ENCODE results near the gene EFEMP1.

EFEMP1 gene

GRCh38 chr2:55898386-55899040 lies 25.1 kb downstream of the EFEMP1 start:
- Histone ChIP-seq H4K91ac (ENCODE audit: low read depth, low read length, poor library complexity) (no peak overlapping the region), H3K14ac (ENCODE audit: low read length) (no peak overlapping the region), H2BK15ac (ENCODE audit: low read length) (no peak overlapping the region), H4K8ac (ENCODE audit: low read depth, low read length) (no peak overlapping the region), H3K4me3 (ENCODE audit: low read length in 2 of 2) (no peak overlapping the region), H3K79me1 (ENCODE audit: low read depth, low read length) (no peaks in the 10 kb centered on the region), H3K9me3 (replicated peaks in 1 of 2; ENCODE audit: control insufficient read depth in 2 of 2, insufficient read depth in 1 of 2, low read depth in 1 of 2, low read length in 2 of 2) (no peaks in the 10 kb centered on the region), H2AFZ (ENCODE audit: low read length) (no peak overlapping the region), H3K18ac (ENCODE audit: low read length) (no peak overlapping the region), H3K23ac (ENCODE audit: low read depth, low read length, poor library complexity) (no peak overlapping the region), H3K36me3 (replicated peaks in 1 of 2; ENCODE audit: control insufficient read depth in 2 of 2, insufficient read depth in 2 of 2, low read length in 2 of 2) (no peaks in the 10 kb centered on the region), H3K4ac (ENCODE audit: low read length) (no peak overlapping the region), H3K4me2 (ENCODE audit: insufficient read depth, low read length, poor library complexity, severe bottlenecking) (no peak overlapping the region), H2BK5ac (ENCODE audit: low read length) (no peak overlapping the region), H3K4me1 (ENCODE audit: control insufficient read depth in 2 of 2, insufficient read depth in 1 of 2, low read depth in 1 of 2, low read length in 2 of 2) (no peaks in the 10 kb centered on the region), H3K27me3 (ENCODE audit: control insufficient read depth in 3 of 3, insufficient read depth in 3 of 3, low read depth in 1 of 3, low read length in 3 of 3) (no peaks in the 10 kb centered on the region), H3K27ac (replicated peaks; ENCODE audit: low read length) (no peak overlapping the region), H2AK5ac (ENCODE audit: low read depth, low read length) (no peak overlapping the region), H2BK12ac (ENCODE audit: low read length) (no peak overlapping the region), H2BK120ac (ENCODE audit: low read depth, low read length) (no peak overlapping the region), H3K9ac (ENCODE audit: low read depth, low read length, poor library complexity) (no peak overlapping the region)
- WGBS, 2 donors (ENCODE audit: extremely low coverage in 2 of 2, insufficient read length in 2 of 2, insufficient replicate concordance in 1 of 2) = no CpG with 5 or more reads among the region's 5 CpGs
- DNase-seq (ENCODE audit: low spot score) = no peak

- Histone ChIP-seq H2BK5ac (ENCODE audit: low read length) (no peak overlapping the region), H2AK5ac (ENCODE audit: low read depth, low read length) (no peak overlapping the region)
These were observed 26.9 kb downstream of the EFEMP1 start for GRCh38 chr2:55896633-55897032.

GRCh38 chr2:55894720-55895119 lies 28.9 kb downstream of the EFEMP1 start:
- Histone ChIP-seq H4K8ac (ENCODE audit: low read depth, low read length) (no peak overlapping the region), H2AK5ac (ENCODE audit: low read depth, low read length) (no peak overlapping the region), H4K91ac (ENCODE audit: low read depth, low read length, poor library complexity) (no peak overlapping the region), H3K36me3 (replicated peaks in 1 of 2; ENCODE audit: control insufficient read depth in 2 of 2, insufficient read depth in 2 of 2, low read length in 2 of 2) (no peaks in the 10 kb centered on the region), H2BK15ac (ENCODE audit: low read length) (no peak overlapping the region), H3K27ac (replicated peaks; ENCODE audit: low read length) (no peak overlapping the region), H2BK12ac (ENCODE audit: low read length) (no peak overlapping the region), H2BK120ac (ENCODE audit: low read depth, low read length) (no peak overlapping the region), H3K4ac (ENCODE audit: low read length) (no peak overlapping the region), H3K9ac (ENCODE audit: low read depth, low read length, poor library complexity) (no peak overlapping the region), H3K14ac (ENCODE audit: low read length) (no peak overlapping the region), H3K9me3 (replicated peaks in 1 of 2; ENCODE audit: control insufficient read depth in 2 of 2, insufficient read depth in 1 of 2, low read depth in 1 of 2, low read length in 2 of 2) (no peaks in the 10 kb centered on the region), H3K79me1 (ENCODE audit: low read depth, low read length) (no peaks in the 10 kb centered on the region), H3K23ac (ENCODE audit: low read depth, low read length, poor library complexity) (no peak overlapping the region), H2BK5ac (ENCODE audit: low read length) (no peak overlapping the region), H3K4me2 (ENCODE audit: insufficient read depth, low read length, poor library complexity, severe bottlenecking) (no peak overlapping the region), H2AFZ (ENCODE audit: low read length) (no peak overlapping the region), H3K18ac (ENCODE audit: low read length) (no peak overlapping the region), H3K4me1 (ENCODE audit: control insufficient read depth in 2 of 2, insufficient read depth in 1 of 2, low read depth in 1 of 2, low read length in 2 of 2) (no peaks in the 10 kb centered on the region), H3K4me3 (ENCODE audit: low read length in 2 of 2) (no peak overlapping the region), H3K27me3 (ENCODE audit: control insufficient read depth in 3 of 3, insufficient read depth in 3 of 3, low read depth in 1 of 3, low read length in 3 of 3) (no peaks in the 10 kb centered on the region)
- no CpG with 5 or more reads among the region's 2 CpGs for WGBS, 2 donors (ENCODE audit: extremely low coverage in 2 of 2, insufficient read length in 2 of 2, insufficient replicate concordance in 1 of 2)
- no peak for DNase-seq (ENCODE audit: low spot score)

More at GRCh38 chr2:55896633-55897032, 26.9 kb downstream of the EFEMP1 start:
- Histone ChIP-seq H4K8ac (ENCODE audit: low read depth, low read length) (no peak overlapping the region), H3K79me1 (ENCODE audit: low read depth, low read length) (no peaks in the 10 kb centered on the region), H3K23ac (ENCODE audit: low read depth, low read length, poor library complexity) (no peak overlapping the region), H3K36me3 (replicated peaks in 1 of 2; ENCODE audit: control insufficient read depth in 2 of 2, insufficient read depth in 2 of 2, low read length in 2 of 2) (no peaks in the 10 kb centered on the region), H2BK15ac (ENCODE audit: low read length) (no peak overlapping the region), H4K91ac (ENCODE audit: low read depth, low read length, poor library complexity) (no peak overlapping the region), H3K4me3 (ENCODE audit: low read length in 2 of 2) (no peak overlapping the region), H3K4me1 (ENCODE audit: control insufficient read depth in 2 of 2, insufficient read depth in 1 of 2, low read depth in 1 of 2, low read length in 2 of 2) (no peaks in the 10 kb centered on the region), H2BK120ac (ENCODE audit: low read depth, low read length) (no peak overlapping the region), H3K14ac (ENCODE audit: low read length) (no peak overlapping the region), H3K4ac (ENCODE audit: low read length) (no peak overlapping the region), H2AFZ (ENCODE audit: low read length) (no peak overlapping the region), H3K9ac (ENCODE audit: low read depth, low read length, poor library complexity) (no peak overlapping the region), H3K27me3 (ENCODE audit: control insufficient read depth in 3 of 3, insufficient read depth in 3 of 3, low read depth in 1 of 3, low read length in 3 of 3) (no peaks in the 10 kb centered on the region), H3K4me2 (ENCODE audit: insufficient read depth, low read length, poor library complexity, severe bottlenecking) (no peak overlapping the region), H3K9me3 (replicated peaks in 1 of 2; ENCODE audit: control insufficient read depth in 2 of 2, insufficient read depth in 1 of 2, low read depth in 1 of 2, low read length in 2 of 2) (no peaks in the 10 kb centered on the region), H3K18ac (ENCODE audit: low read length) (no peak overlapping the region), H3K27ac (replicated peaks; ENCODE audit: low read length) (no peak overlapping the region), H2BK12ac (ENCODE audit: low read length) (no peak overlapping the region)
- no peak for DNase-seq (ENCODE audit: low spot score)

GRCh38 chr2:55891671-55892094 lies 31.9 kb downstream of the EFEMP1 start:
- Histone ChIP-seq H3K9me3 (replicated peaks in 1 of 2; ENCODE audit: control insufficient read depth in 2 of 2, insufficient read depth in 1 of 2, low read depth in 1 of 2, low read length in 2 of 2) (no peaks in the 10 kb centered on the region), H3K14ac (ENCODE audit: low read length) (no peak overlapping the region), H3K9ac (ENCODE audit: low read depth, low read length, poor library complexity) (no peak overlapping the region), H4K8ac (ENCODE audit: low read depth, low read length) (no peak overlapping the region), H2BK12ac (ENCODE audit: low read length) (no peak overlapping the region), H3K79me1 (ENCODE audit: low read depth, low read length) (no peaks in the 10 kb centered on the region), H3K27me3 (ENCODE audit: control insufficient read depth in 3 of 3, insufficient read depth in 3 of 3, low read depth in 1 of 3, low read length in 3 of 3) (no peaks in the 10 kb centered on the region), H3K4me2 (ENCODE audit: insufficient read depth, low read length, poor library complexity, severe bottlenecking) (no peak overlapping the region), H3K27ac (replicated peaks; ENCODE audit: low read length) (no peak overlapping the region), H3K4me3 (ENCODE audit: low read length in 2 of 2) (no peak overlapping the region), H3K23ac (ENCODE audit: low read depth, low read length, poor library complexity) (no peak overlapping the region), H2AK5ac (ENCODE audit: low read depth, low read length) (no peak overlapping the region), H3K18ac (ENCODE audit: low read length) (no peak overlapping the region), H2BK15ac (ENCODE audit: low read length) (no peak overlapping the region), H3K4ac (ENCODE audit: low read length) (no peak overlapping the region), H3K4me1 (ENCODE audit: control insufficient read depth in 2 of 2, insufficient read depth in 1 of 2, low read depth in 1 of 2, low read length in 2 of 2) (peaks cover 0 to 7% of the 10 kb centered on the region in 2 donors), H2AFZ (ENCODE audit: low read length) (no peak overlapping the region), H3K36me3 (replicated peaks in 1 of 2; ENCODE audit: control insufficient read depth in 2 of 2, insufficient read depth in 2 of 2, low read length in 2 of 2) (no peaks in the 10 kb centered on the region), H2BK5ac (ENCODE audit: low read length) (no peak overlapping the region), H2BK120ac (ENCODE audit: low read depth, low read length) (no peak overlapping the region), H4K91ac (ENCODE audit: low read depth, low read length, poor library complexity) (no peak overlapping the region)
- DNase-seq (ENCODE audit: low spot score) = no peak
- no CpG with 5 or more reads among the region's 2 CpGs for WGBS, 2 donors (ENCODE audit: extremely low coverage in 2 of 2, insufficient read length in 2 of 2, insufficient replicate concordance in 1 of 2)

Measured in neuronal stem cell (in vitro differentiated cells).